HG02884 (cell line): Measurements from ENCODE around the gene BDH1.

Source experiments
- ATAC-seq: cut with Tn5 transposase; IDR thresholded peaks from one replicate; pipeline ENCODE4 v1.9.1; 2021; ENCODE audit warnings: mild to moderate bottlenecking, moderate library complexity; ENCODE audit not compliant: unreplicated experiment

The BDH1 gene

GRCh38 chr3:197465197-197465995 lies 90.4 kb downstream of the BDH1 start:
- ATAC-seq, result no peak

GRCh38 chr3:197464794-197465193 lies 91.0 kb downstream of the BDH1 start:
- ATAC-seq, result no peak

- no peak for ATAC-seq
Observed at GRCh38 chr3:197463279-197463678, 92.5 kb downstream of the BDH1 start.

GRCh38 chr3:197462808-197463207 lies 93.0 kb downstream of the BDH1 start:
- ATAC-seq, result no peak

GRCh38 chr3:197460639-197461038 lies 95.1 kb downstream of the BDH1 start:
- no peak for ATAC-seq

- no peak for ATAC-seq
Observed at GRCh38 chr3:197460002-197460401, 95.8 kb downstream of the BDH1 start.
